ENCODE data around the gene NELFE. TPM values are rescaled to one million over a fixed set of nuclear protein-coding genes. Genes with fewer than 3 reads are reported as not detected.

The NELFE gene
- total and polyA plus RNA-seq, 2 of the 13 experiments (the other 11 are each of a cell fraction or from before 2014, with no cell fraction given) = 51.3 to 69.8 TPM

GRCh38 chr6:31945507-31946369 is 13.0 kb downstream of the NELFE start, which contains the start of gene CFB (continued):
- TF ChIP-seq ZFP90 (CRISPR knock-in tag; IDR thresholded peaks at IDR 0.05; ENCODE audit: borderline replicate concordance) (peak; percentile 91), NFATC3 (CRISPR knock-in tag; IDR thresholded peaks at IDR 0.05) (no peak; the same call in 1 of the 2 replicates), ZNF790 (CRISPR knock-in tag; IDR thresholded peaks at IDR 0.05; ENCODE audit: borderline replicate concordance) (no peak; the same call in 1 of the 2 replicates), TOE1 (CRISPR knock-in tag; IDR thresholded peaks at IDR 0.05) (peak; percentile 55), MTF1 (CRISPR knock-in tag; IDR thresholded peaks at IDR 0.05) (no peak), ZNF614 (CRISPR knock-in tag; IDR thresholded peaks at IDR 0.05; ENCODE audit: borderline replicate concordance) (peak; percentile 96), ZBTB20 (CRISPR knock-in tag; IDR thresholded peaks at IDR 0.05; ENCODE audit: borderline replicate concordance, low read depth) (peak; percentile 54; the same call in 1 of the 2 replicates), ZBTB14 (CRISPR knock-in tag; IDR thresholded peaks at IDR 0.05) (0 out of 2 replicates have a peak, but pooled peaks have one; percentile 32), NR2C2 (CRISPR knock-in tag; IDR thresholded peaks at IDR 0.05; ENCODE audit: borderline replicate concordance) (peak; percentile 83), ZNF484 (CRISPR knock-in tag; IDR thresholded peaks at IDR 0.05; ENCODE audit: borderline replicate concordance, low read depth) (no peak), ZNF740 (CRISPR knock-in tag; IDR thresholded peaks at IDR 0.05) (0 out of 2 replicates have a peak, but pooled peaks have one; percentile 26), SAP130 (CRISPR knock-in tag; IDR thresholded peaks at IDR 0.05; ENCODE audit: low read depth) (peak; percentile 92), IKZF4 (CRISPR knock-in tag; IDR thresholded peaks at IDR 0.05; ENCODE audit: borderline replicate concordance, low read depth, not compliant biosample characterization) (no peak), KDM3A (CRISPR knock-in tag; IDR thresholded peaks at IDR 0.05; ENCODE audit: low read depth) (peak; percentile 47; the same call in 1 of the 2 replicates), TP53 (CRISPR knock-in tag; conservative IDR thresholded peaks at IDR 0.05) (no peak), ATM (IDR thresholded peaks at IDR 0.05; ENCODE audit: borderline replicate concordance) (no peak), XRCC5 (optimal IDR thresholded peaks at IDR 0.05; ENCODE audit: low read length) (peak; percentile 94), SRSF9 (IDR thresholded peaks at IDR 0.05; ENCODE audit: borderline replicate concordance, insufficient read depth, low read depth, low read length, poor library complexity, severe bottlenecking) (no peak), POGK (CRISPR knock-in tag; conservative IDR thresholded peaks at IDR 0.05) (no peak), KDM2A (CRISPR knock-in tag; IDR thresholded peaks at IDR 0.05; ENCODE audit: borderline replicate concordance, low read depth) (peak; percentile 78; the same call in 1 of the 2 replicates), SRY (CRISPR knock-in tag; IDR thresholded peaks at IDR 0.05) (peak; percentile 68; the same call in 1 of the 2 replicates), ZNF549 (CRISPR knock-in tag; IDR thresholded peaks at IDR 0.05) (no peak), SSRP1 (CRISPR knock-in tag; IDR thresholded peaks at IDR 0.05) (peak; percentile 38; the same call in 1 of the 2 replicates), TMF1 (CRISPR knock-in tag; IDR thresholded peaks at IDR 0.05; ENCODE audit: low read depth) (no peak)
